Measurements from ENCODE around the gene AIDA.

DNA sequence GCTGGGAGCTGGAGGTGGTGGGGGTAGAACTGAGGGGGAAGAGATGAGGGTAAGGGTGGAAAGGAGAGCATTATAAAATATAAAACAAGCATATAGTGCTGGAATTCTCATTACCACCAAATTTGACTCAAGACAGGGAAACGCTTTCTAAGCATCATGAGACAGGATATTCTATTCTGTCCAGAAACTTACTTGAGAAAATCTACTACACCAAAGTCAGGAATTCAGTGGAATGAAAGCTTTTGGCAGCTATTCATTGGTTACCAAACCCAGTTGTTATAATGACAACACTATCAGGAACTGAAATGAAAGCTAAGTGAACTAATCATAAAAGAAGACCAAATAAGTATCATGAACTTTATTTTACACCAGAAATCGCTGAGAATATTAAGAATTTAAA is 14.5 kb downstream of the AIDA start:
- TF ChIP-seq, protein P1, sequence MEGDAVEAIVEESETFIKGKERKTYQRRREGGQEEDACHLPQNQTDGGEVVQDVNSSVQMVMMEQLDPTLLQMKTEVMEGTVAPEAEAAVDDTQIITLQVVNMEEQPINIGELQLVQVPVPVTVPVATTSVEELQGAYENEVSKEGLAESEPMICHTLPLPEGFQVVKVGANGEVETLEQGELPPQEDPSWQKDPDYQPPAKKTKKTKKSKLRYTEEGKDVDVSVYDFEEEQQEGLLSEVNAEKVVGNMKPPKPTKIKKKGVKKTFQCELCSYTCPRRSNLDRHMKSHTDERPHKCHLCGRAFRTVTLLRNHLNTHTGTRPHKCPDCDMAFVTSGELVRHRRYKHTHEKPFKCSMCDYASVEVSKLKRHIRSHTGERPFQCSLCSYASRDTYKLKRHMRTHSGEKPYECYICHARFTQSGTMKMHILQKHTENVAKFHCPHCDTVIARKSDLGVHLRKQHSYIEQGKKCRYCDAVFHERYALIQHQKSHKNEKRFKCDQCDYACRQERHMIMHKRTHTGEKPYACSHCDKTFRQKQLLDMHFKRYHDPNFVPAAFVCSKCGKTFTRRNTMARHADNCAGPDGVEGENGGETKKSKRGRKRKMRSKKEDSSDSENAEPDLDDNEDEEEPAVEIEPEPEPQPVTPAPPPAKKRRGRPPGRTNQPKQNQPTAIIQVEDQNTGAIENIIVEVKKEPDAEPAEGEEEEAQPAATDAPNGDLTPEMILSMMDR (IDR thresholded peaks at IDR 0.05) = no peak
- TF ChIP-seq POLR2A (IDR thresholded peaks at IDR 0.05) = no peak

All from vagina (tissue), 2 donors.